Thyroid gland (tissue), 4 donors: ENCODE measurements around the gene DMD.

Experiments used
- POLR2A ChIP-seq, 2 donors: fragments of 450-650 bp; IDR thresholded peaks; one replicate each; pipeline ENCODE4 v1.6.1; 2017; ENCODE audit warnings: antibody characterized with exemption in 2 of 2, mild to moderate bottlenecking in 2 of 2, moderate library complexity in 1 of 2
- TF ChIP-seq, protein P1 (sequence below), 6 experiments: fragments of 200-600 bp in 3 of 6; fragments of 450-650 bp in 3 of 6; sonication (generic) in 3 of 6; IDR thresholded peaks; one replicate each; pipeline ENCODE4 v1.5.1; 2016 to 2019; ENCODE audit warnings: antibody characterized with exemption in 6 of 6, mild to moderate bottlenecking in 2 of 6, inconsistent platforms in 1 of 6, moderate library complexity in 1 of 6

DNA sequence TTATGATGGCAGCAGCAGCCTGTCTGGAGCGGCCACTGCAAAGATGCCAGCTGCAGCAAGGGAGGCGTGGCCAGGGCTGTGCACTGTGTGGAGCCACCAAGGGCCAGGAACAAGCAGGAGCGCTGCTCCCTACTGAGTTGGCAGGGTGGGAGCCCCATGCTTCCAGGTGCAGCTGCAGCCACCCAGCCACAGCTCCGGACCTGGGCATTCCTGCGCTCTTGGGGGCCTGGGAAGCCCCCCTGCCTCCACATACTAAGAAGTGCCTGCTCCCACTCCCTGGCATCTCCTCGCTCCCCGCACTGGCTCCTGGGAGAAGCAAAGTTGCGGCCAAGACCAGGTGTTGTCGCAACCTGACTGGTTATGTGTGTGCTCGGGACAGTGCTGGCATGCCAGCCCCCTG lies 619.8 kb downstream of the DMD start:
- TF ChIP-seq, protein P1, sequence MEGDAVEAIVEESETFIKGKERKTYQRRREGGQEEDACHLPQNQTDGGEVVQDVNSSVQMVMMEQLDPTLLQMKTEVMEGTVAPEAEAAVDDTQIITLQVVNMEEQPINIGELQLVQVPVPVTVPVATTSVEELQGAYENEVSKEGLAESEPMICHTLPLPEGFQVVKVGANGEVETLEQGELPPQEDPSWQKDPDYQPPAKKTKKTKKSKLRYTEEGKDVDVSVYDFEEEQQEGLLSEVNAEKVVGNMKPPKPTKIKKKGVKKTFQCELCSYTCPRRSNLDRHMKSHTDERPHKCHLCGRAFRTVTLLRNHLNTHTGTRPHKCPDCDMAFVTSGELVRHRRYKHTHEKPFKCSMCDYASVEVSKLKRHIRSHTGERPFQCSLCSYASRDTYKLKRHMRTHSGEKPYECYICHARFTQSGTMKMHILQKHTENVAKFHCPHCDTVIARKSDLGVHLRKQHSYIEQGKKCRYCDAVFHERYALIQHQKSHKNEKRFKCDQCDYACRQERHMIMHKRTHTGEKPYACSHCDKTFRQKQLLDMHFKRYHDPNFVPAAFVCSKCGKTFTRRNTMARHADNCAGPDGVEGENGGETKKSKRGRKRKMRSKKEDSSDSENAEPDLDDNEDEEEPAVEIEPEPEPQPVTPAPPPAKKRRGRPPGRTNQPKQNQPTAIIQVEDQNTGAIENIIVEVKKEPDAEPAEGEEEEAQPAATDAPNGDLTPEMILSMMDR (IDR thresholded peaks at IDR 0.05): no peak
- no peak for TF ChIP-seq POLR2A (IDR thresholded peaks at IDR 0.05)
